Activated CD4-positive, CD25-positive, alpha-beta regulatory T cell treated with anti-CD3 and anti-CD28 coated beads, Interleukin-2, amount 50 U/mL, for 24 hours (primary cell): ENCODE measurements around the gene RNU1-2.
"Not testable (repeated sequence)": the region's sequence is repeated elsewhere in the genome, so short reads cannot be mapped to it uniquely, and the experiment has no call there.

Source experiments
- ATAC-seq, 2 donors: fragments of 150-1000 bp; cut with Tn5 transposase; one replicate each; pipeline ENCODE4 v1.10.0; 2021; ENCODE audit warnings: mild to moderate bottlenecking in 1 of 2, moderate library complexity in 1 of 2

Gene RNU1-2

DNA sequence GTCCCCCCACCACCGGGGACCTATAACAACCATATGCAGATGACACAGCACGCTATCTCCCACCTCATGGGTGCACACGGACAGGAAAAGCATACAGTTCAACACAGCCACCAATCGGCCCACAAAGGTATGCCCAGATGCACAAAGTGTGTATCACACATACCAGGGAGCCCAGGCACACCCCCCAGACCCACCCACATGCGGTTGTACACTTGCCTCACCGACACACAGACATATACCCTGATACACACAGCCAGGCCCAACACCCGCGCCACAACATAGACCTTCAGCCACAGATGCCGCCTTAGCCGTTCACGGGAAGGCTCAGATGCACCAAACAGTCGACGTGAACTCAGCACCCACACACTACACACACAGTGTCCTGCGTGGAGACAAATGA lies 31.5 kb downstream of the RNU1-2 start:
- peak in 1 of 2 donors; percentile 7 for ATAC-seq

DNA sequence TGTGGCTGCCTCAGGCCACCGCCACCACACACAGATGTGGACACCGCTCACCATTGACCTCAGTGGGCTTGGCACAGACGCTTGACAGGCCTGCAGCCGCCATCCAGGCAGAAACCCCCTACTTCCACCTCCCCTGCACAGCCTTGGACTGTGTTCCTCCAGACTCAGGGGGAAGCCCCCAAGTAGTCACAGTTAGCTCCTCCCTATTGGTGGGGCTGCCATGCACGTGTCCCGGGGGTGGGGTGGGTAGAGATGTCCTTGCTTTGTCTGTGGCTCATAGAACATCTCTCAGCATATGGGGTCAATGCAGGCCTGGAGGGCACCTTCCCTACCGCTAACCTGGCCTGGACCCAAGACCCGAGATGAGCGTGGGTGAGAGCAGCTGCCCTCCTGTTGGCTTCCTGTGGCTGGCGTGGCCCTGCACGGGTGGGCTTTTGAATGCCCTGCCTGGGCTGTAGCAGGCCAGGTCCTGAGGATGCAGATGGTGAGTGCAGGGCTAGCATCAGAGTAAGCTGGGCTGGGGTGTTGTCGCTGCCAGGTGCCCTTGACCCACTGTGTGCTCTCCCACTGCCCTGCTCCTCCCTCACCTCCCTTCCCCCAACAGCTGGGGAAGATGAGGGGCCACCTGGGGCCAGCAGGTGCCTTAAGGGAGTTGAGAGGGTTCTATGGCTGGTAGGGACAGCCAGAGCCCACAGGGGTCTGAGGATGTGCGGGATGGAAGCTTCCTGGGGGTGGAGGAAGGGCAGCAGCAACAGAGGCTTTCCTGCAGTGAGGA lies 32.1 kb downstream of the RNU1-2 start:
- ATAC-seq = peak; percentile 14 to 21

DNA sequence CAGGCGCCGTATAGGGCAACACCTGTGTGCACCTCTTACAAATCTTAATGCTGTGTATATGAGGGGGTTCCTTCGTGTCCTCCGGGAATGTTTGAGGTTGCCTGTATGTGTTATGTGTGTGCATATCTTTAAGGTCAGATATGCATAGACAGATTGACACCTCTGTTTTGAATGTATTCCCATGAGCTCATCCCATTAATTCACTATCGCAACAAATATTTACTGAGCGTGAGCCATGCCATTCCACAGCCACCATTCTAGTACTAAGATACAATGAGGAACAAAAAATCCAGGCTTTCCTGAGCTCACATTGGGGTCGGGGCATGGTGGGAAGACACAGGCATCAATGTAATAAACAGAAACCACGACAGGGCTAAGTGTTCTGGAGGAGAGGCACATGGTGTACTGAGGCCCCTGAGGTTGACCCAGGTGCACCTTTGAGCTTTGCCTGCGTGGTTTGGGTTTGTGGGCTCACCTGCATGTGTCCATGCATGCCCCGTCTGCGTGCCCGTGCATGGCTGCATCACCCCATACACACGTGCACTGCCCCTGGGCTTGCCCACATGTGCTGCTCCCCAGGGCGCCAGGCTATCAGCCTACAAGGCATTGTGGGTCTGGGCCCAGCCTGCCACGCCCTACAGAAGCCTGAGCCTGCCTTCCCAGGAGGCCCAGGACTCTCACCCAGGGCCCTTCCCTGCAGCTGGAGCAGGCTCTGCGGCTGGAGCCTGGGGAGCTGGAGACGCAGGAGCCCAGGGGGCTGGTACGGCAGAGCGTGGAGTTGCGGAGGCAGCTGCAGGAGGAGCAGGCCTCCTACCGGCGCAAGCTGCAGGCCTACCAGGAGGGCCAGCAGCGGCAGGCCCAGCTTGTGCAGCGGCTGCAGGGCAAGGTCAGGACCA lies 33.6 kb downstream of the RNU1-2 start:
- ATAC-seq = not testable (repeated sequence)

DNA sequence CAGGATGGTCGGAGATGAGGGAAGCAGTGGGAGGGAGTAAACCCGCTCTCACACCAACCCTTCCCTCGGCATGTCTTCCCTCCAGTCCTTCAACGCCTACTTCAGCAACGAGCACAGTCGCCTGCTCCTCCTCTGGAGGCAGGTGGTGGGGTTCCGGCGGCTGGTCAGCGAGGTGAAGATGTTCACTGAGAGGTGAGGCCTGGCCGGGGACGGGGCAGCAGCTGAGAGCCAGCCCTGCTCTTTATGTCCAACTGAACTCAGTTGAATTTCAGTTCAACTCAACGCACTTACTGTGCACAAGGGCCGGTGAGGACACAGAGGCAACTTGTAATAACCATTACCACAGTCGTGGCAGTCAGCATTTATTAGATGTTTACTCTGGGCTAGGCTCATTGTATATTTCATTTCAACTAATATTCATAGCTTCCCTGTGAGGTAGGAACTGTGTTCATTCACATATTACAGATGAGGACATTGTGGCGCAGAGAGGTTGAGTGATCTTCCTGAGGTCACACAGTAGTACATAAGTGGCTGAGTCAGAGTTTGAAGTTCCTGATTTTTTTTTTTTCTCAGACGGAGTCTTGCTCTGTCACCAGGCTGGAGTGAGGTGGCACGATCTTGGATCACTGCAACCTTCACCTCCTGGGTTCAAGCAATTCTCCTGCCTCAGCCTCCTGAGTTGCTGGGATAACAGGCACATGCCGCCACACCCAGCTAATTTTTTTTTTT lies 35.6 kb downstream of the RNU1-2 start:
- not testable (repeated sequence) for ATAC-seq

DNA sequence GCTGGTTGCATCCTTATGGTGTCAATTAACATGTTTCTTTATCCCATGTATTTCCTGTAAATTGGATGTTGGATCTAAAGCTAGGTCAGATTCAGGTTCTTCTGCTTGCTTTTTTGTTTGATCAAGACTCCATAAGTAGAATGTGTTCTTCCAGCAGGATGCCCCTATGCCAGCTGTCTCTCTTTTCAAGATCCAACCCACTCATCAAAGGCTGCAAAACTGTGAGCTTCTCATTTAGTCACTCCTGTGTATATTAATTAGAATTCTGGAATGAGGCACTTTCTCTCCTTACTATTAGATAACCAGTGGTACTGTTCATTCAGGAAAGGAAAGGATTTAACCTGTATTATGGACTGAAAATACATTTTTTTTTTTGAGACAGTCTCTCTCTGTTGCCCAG lies 38.2 kb downstream of the RNU1-2 start:
- not testable (repeated sequence) for ATAC-seq

DNA sequence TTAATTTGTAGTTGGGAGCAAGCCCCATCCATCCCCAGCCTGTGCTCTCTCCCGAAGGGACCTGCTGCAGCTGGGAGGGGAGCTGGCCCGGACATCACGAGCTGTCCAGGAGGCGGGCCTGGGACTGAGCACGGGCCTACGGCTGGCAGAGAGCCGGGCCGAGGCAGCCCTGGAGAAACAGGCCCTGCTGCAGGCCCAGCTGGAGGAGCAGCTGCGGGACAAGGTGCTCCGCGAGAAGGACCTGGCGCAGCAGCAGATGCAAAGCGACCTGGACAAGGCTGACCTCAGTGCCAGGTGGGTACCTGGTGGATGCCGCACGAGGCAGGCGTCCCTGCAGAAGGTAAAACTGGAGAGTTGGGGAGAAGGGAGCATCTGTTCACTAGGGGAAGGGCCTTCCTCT lies 40.8 kb downstream of the RNU1-2 start:
- ATAC-seq = not testable (repeated sequence)

DNA sequence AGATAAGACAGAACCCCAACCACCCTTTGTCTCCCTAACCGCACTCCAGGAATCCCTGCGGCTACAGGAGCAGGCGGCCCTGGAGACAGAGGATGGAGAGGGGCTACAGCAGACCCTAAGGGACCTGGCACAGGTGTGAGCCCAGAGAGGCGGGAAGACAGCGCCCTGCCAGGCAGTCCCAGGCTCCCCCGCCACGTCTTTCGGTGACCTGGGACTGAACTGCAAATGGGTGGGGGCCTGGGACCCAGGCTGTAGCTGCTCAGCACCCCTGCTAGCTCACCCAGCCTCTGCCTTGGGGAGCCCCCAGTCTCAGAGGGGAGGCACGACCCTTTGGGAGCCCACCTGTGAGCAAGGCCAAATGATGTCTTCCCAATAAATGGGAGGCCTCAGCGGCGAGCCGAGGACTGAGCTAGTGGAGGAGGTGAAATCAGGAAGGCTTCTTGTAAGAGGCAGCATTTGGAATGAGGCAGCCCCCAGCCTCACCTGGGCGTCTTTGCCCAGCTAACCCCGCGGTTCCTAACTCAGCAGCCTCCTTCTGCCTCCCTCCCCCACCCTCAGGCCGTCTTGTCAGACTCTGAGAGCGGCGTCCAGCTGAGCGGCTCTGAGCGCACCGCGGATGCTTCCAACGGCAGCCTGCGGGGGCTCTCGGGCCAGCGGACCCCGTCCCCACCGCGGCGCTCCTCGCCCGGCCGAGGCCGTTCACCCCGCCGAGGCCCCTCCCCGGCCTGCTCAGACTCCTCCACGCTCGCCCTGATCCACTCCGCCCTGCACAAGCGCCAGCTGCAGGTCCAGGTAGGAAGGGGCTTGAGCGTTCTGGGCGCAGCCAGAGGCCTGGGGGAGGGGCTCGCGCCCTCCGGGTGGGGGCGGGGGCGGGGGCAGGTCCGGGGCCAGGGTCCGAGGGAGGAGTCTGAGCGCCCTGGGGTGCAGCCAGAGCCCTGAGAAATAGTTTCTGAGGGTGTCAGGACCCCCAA lies 42.9 kb downstream of the RNU1-2 start:
- no peak for ATAC-seq

DNA sequence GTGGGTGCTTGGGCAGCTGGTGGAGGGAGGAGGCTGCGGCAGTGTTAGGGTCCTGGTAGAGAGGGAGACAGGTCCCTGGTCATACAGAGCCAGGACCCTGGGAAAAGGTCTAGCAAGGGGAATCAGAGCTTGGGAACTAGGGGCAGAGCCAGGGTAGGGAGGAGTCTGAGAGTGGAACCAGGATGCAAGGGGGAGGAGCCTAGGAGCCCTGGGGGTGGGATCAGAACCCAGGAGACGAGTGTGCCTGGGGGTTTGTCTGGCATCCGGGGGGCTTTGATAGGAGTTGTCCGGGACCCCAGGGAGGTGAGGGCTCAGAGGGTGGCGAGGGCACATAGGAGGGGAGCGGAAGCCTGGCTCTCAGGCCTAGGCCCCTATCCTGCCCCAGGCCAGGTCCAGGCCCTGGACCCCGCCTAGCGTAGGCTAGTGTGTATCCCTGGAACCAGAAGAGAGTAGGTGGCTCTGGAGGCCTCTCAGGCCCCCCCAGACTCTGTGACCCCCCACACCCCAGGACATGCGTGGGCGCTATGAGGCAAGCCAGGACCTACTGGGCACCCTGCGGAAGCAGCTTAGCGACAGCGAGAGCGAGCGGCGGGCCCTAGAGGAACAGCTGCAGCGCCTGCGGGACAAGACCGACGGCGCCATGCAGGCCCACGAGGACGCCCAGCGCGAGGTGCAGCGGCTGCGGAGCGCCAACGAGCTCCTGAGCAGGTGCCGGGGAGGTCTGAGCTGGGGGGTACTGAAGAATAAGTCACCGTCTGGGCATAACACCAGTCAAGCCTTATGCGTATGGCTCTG lies 43.8 kb downstream of the RNU1-2 start:
- ATAC-seq = not testable (repeated sequence)

DNA sequence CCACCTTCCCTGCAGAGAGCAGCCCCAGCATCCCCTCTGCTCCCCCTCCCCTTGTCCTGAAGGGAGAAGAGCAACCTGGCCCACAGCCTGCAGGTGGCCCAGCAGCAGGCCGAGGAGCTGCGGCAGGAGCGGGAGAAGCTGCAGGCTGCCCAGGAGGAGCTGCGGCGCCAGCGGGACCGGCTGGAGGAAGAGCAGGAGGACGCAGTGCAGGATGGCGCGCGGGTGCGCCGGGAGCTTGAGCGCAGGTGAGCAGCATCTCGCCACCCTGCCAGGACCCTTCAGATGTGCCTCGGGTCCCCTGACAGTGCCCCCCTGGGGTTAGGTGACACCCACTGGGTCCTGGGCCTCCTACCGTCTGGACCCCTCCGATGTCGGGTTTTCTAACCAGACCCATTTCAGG lies 48.3 kb downstream of the RNU1-2 start:
- no peak for ATAC-seq

DNA sequence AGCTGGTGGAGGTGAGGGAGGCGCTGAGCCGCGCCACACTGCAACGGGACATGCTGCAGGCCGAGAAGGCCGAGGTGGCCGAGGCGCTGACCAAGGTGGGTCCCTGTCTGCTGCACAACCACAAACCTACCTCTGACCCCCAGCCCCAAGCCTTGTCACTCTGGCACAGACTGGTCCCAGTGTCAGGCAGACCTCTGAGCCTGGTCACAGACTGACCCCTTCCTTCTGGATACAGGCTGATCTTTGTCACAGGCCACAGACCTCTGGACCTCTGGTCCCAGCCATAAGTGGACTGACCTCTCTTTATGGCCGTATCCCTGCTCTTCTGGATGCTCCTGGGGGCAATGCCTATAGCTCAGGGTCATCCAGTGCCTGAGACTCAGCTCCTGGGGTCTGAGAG lies 49.7 kb downstream of the RNU1-2 start:
- ATAC-seq = not testable (repeated sequence)
